ENCODE data around the gene RGS12. TPM values are rescaled to one million over a fixed set of nuclear protein-coding genes. Genes with fewer than 3 reads are reported as not detected.

The RGS12 gene
- total RNA-seq, 1 donor from 2014 or later = 64.8 TPM

DNA sequence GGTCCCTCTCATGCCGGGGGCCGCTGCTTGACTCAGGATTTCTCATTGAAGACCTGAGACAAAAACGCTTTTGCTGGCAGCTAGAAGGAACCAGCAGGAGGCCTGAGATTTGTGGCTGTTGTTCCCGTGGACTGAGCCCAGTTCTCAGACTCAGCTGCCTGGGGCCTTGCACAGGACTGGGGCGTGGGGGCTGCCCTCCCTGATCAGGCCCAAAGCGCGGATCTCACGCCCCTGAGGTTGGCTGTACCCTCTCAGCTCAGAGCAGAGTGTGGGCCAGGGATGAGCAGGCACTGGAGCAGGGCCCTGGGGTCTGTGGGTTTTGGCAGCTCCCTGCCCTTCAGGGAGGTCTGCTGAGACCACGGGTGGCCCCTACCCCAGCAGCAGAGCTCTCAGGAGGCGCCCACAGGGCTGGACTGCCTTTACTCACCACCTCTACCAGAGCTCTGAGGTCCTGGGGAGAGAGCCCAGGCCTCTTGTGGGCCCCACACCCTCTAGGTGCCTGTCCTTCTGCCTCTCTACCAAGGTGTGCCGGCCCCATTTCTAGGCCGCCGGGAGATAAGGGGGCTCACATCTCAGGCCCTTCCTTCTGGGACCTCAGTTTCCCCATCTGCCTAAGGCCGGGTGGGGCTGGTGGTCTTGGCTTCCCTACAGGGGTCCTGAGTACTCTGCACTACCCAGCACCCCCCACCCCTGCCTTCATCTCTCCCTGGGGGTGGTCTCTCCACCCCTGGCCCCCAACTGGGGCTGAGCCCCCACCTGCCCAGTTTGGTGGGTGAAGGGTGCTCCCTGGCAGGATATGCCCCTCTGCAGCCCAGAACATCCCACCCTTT, 38.3 kb upstream of the RGS12 start:
- intact Hi-C loops (cut with DNase I) = no loop called here
- no peak for DNase-seq (ENCODE audit: extremely low spot score in 2 of 2)
- Histone ChIP-seq H3K4me1 (no peaks in the 10 kb centered on the region), H3K27ac (no peak overlapping the region), H3K4me3 (no peak overlapping the region), H3K9me3 (no peaks in the 10 kb centered on the region), H3K36me3 (no peaks in the 10 kb centered on the region), H3K27me3 (no peaks in the 10 kb centered on the region)
- TF ChIP-seq, protein P1, sequence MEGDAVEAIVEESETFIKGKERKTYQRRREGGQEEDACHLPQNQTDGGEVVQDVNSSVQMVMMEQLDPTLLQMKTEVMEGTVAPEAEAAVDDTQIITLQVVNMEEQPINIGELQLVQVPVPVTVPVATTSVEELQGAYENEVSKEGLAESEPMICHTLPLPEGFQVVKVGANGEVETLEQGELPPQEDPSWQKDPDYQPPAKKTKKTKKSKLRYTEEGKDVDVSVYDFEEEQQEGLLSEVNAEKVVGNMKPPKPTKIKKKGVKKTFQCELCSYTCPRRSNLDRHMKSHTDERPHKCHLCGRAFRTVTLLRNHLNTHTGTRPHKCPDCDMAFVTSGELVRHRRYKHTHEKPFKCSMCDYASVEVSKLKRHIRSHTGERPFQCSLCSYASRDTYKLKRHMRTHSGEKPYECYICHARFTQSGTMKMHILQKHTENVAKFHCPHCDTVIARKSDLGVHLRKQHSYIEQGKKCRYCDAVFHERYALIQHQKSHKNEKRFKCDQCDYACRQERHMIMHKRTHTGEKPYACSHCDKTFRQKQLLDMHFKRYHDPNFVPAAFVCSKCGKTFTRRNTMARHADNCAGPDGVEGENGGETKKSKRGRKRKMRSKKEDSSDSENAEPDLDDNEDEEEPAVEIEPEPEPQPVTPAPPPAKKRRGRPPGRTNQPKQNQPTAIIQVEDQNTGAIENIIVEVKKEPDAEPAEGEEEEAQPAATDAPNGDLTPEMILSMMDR (IDR thresholded peaks at IDR 0.05) = no peak
- TF ChIP-seq POLR2AphosphoS5 (IDR thresholded peaks at IDR 0.05; ENCODE audit: insufficient read depth in 1 of 2, low read depth in 1 of 2) = no peak
- TF ChIP-seq POLR2A (IDR thresholded peaks at IDR 0.05) = no peak

DNA sequence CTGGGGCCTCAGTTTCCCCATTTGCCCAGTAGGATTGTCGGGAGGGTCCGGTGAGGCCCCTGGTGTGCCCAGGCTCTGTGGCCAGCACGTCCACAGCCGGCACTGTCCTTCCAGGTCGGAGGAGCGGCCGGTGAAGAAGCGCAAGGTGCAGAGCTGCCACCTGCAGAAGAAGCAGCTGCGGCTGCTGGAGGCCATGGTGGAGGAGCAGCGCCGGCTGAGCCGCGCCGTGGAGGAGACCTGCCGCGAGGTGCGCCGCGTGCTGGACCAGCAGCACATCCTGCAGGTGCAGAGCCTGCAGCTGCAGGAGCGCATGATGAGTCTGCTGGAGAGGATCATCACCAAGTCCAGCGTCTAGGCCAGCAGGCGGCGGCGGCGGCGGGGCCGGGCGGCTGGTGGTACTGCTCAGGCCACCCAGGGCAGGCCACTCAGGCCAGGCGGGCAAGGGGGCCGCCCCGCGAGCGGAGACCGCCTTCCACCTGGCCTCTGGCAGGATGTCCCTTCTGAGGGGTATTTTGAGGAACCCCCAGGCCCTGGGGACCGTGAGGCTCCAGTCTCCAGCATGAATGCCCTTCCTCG, 37.1 kb upstream of the RGS12 start:
- Histone ChIP-seq H3K27ac (no peak overlapping the region), H3K9me3 (no peaks in the 10 kb centered on the region), H3K4me1 (no peaks in the 10 kb centered on the region), H3K36me3 (no peaks in the 10 kb centered on the region), H3K4me3 (no peak overlapping the region), H3K27me3 (no peaks in the 10 kb centered on the region)
- TF ChIP-seq, protein P1 (IDR thresholded peaks at IDR 0.05) = no peak
- TF ChIP-seq POLR2A (IDR thresholded peaks at IDR 0.05) = no peak
- no peak for TF ChIP-seq POLR2AphosphoS5 (IDR thresholded peaks at IDR 0.05; ENCODE audit: insufficient read depth in 1 of 2, low read depth in 1 of 2)
- intact Hi-C loops (cut with DNase I) = no loop called here
- no peak for DNase-seq (ENCODE audit: extremely low spot score in 2 of 2)

- TF ChIP-seq, protein P1 (IDR thresholded peaks at IDR 0.05) = no peak
- TF ChIP-seq POLR2A (IDR thresholded peaks at IDR 0.05) = no peak
Measured at GRCh38 chr4:3256230-3257102, 36.4 kb upstream of the RGS12 start.

DNA sequence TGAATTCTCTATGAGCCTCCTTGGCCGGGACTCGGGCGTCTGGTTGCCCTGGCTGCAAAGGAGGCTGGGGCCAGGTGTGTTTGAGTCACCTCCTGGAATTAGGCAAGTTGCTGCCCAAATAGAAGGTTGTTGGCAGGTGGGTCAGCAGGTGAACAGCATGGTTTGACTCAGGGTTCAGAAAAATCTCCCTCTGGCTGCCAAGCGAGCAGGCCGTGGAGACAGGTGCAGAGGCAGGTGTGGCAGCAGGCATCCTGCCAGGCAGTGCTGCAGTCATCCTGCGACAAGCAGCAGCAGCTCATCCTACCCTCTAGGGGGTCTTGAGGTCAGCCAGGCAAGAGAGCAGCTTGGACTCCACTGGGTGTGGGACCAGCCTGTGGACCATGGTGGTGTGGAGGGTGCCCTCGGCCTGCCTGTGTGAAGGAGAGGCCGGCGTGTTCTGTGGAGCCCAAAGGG, 35.7 kb upstream of the RGS12 start:
- Histone ChIP-seq H3K36me3 (no peaks in the 10 kb centered on the region), H3K4me3 (no peak overlapping the region), H3K27ac (no peak overlapping the region), H3K9me3 (no peaks in the 10 kb centered on the region), H3K27me3 (no peaks in the 10 kb centered on the region), H3K4me1 (no peaks in the 10 kb centered on the region)
- DNase-seq (ENCODE audit: extremely low spot score in 2 of 2) = no peak
- intact Hi-C loops (cut with DNase I) = no loop called here
- TF ChIP-seq POLR2A (IDR thresholded peaks at IDR 0.05) (no peak), POLR2AphosphoS5 (IDR thresholded peaks at IDR 0.05; ENCODE audit: insufficient read depth in 1 of 2, low read depth in 1 of 2) (no peak)
- TF ChIP-seq, protein P1 (IDR thresholded peaks at IDR 0.05) = no peak

More at GRCh38 chr4:3256230-3257102, 36.4 kb upstream of the RGS12 start:
- Histone ChIP-seq H3K9me3 (no peaks in the 10 kb centered on the region), H3K27ac (no peak overlapping the region), H3K4me3 (no peak overlapping the region), H3K4me1 (no peaks in the 10 kb centered on the region), H3K27me3 (no peaks in the 10 kb centered on the region), H3K36me3 (no peaks in the 10 kb centered on the region)
- intact Hi-C loops (cut with DNase I) = no loop called here
- DNase-seq (ENCODE audit: extremely low spot score in 2 of 2) = no peak

Data from vagina (tissue), 2 donors.